Coronary artery (tissue), 2 donors: Measurements from ENCODE around the gene ERAS.
"Not testable (repeated sequence)": the region's sequence is repeated elsewhere in the genome, so short reads cannot be mapped to it uniquely, and the experiment has no call there.

Experiments used
- DNase-seq: peaks from one replicate; pipeline ENCODE4 v3.0.0-alpha.2; 2017; ENCODE audit warnings: low spot score
- H3K27ac ChIP-seq, 2 donors: fragments of 200-600 bp; sonication (generic); one replicate each; pipeline ENCODE4 v1.5.1; 2016 to 2019
- H3K4me3 ChIP-seq: fragments of 200-600 bp; sonication (generic); 2 replicates; pipeline ENCODE4 v1.5.1; 2016; ENCODE audit warnings: mild to moderate bottlenecking, moderate library complexity
- CTCF ChIP-seq: fragments of 200-600 bp; sonication (generic); IDR thresholded peaks from one replicate; pipeline ENCODE4 v1.5.1; 2019; ENCODE audit warnings: antibody characterized with exemption

ERAS gene

GRCh38 chrX:48854898-48855297 is 28.6 kb downstream of the ERAS start:
- H3K4me3 ChIP-seq, result no peak overlapping the region
- no peak for DNase-seq
- H3K27ac ChIP-seq, result no peak overlapping the region
- no peak for TF ChIP-seq CTCF

- Histone ChIP-seq H3K4me3 (no peak overlapping the region), H3K27ac (no peak overlapping the region)
- TF ChIP-seq CTCF, result no peak
- no peak for DNase-seq
Observed at GRCh38 chrX:48864210-48864609, 37.9 kb downstream of the ERAS start.

GRCh38 chrX:48872017-48872416 is 45.7 kb downstream of the ERAS start:
- not testable (repeated sequence) for DNase-seq, H3K4me3 ChIP-seq, H3K27ac ChIP-seq

- not testable (repeated sequence) for H3K27ac ChIP-seq, DNase-seq, H3K4me3 ChIP-seq
Observed at GRCh38 chrX:48876944-48877343, 50.6 kb downstream of the ERAS start.
